RCC 7860 (cell line): ENCODE results near the gene FKBP2.

Experiments
- DNase-seq: peaks from one replicate; pipeline ENCODE4 v3.0.0-alpha.2; 2015; ENCODE audit warnings: low spot score
- FAIRE-seq: peaks from 2 replicates; lab custom pipeline; 2012; peaks lifted over from hg19 to GRCh38; lab: Jason Lieb, UNC

Gene FKBP2

DNA sequence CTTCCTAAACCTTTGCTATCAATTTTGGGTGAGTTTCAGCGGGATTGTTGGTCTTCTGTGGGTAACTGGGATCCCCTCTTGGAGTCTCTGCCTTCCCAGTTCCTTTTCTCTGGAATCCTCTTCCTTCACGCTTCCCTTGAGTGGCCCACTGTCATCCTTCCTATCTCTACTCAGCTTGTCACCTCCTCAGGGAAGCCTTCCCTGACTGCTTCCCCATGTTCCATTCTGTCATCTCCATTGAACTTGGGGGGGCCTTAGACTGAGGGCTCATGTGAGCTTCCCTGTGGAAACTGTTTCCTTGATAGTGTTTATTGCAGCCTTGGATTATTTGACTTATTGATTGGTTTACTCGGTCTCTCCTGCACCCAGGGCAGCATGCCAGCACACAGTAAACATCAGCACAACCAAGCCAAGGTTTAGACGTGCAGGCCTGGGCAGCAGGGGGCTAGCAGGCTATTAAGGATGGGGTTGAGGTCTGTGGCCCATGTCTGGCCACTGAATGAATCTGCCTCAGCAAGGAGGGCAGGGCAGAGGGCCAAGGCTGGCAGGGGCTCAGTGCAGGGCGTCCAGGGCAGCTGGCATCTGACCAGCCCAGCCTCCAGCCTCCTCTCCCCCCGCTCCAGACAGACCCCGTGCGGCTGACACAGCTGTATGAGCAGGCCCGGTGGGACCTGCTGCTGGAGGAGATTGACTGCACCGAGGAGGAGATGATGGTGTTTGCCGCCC is 22.1 kb upstream of the FKBP2 start:
- no peak for DNase-seq
- no peak for FAIRE-seq

DNA sequence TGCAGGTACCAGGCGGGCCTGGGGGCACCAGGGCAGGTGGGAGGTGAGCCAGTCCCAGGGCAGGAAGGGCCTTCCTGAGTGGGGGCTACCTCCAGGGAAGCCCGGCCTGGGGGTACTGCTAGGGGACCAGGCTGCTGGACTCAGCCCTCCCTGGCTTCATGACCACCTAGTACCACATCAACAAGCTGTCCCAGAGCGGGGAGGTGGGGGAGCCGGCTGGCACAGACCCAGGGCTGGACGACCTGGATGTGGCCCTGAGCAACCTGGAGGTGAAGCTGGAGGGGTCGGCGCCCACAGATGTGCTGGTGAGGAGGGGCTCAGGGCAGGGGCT is 21.6 kb upstream of the FKBP2 start:
- FAIRE-seq, result no peak
- DNase-seq, result no peak

DNA sequence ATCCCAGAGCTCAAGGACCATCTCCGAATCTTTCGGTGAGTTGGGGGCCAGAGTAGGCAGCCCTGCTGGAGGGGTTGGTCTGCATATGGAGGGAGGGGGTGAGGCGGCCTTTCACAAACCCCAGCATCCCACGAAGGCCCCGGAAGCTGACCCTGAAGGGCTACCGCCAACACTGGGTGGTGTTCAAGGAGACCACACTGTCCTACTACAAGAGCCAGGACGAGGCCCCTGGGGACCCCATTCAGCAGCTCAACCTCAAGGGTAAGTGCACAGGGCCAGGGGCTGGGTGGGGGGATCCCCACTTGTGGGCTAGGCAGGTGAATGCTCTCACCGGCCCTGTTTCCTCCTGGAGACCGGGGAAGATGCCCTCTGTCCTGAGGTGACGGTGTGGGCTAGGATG is 21.1 kb upstream of the FKBP2 start:
- FAIRE-seq (no peak), DNase-seq (no peak)

DNA sequence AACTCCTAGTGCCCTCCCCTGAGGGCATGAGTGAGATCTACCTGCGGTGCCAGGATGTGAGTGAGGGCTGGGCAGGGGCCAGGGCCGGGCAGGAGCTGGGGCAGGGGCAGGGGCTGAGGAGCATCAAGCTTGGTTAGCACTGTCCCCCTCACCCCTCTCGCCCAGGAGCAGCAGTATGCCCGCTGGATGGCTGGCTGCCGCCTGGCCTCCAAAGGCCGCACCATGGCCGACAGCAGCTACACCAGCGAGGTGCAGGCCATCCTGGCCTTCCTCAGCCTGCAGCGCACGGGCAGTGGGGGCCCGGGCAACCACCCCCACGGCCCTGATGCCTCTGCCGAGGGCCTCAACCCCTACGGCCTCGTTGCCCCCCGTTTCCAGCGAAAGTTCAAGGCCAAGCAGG is 20.6 kb upstream of the FKBP2 start:
- no peak for FAIRE-seq
- DNase-seq, result no peak

DNA sequence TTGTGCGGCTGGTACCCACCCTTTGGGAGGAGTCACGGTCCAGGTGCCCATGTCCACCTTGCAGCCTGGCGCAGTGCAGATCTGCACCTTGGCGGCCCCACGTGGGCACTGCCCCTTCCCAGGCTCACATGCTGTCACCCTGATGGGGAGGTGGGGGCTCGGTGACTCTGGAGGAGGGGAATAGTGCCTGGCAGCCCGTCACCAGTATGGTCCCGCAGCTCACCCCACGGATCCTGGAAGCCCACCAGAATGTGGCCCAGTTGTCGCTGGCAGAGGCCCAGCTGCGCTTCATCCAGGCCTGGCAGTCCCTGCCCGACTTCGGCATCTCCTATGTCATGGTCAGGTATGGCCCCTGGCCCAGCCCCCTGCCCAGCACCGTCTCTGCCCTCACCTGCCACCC is 20.1 kb upstream of the FKBP2 start:
- DNase-seq (no peak), FAIRE-seq (no peak)

DNA sequence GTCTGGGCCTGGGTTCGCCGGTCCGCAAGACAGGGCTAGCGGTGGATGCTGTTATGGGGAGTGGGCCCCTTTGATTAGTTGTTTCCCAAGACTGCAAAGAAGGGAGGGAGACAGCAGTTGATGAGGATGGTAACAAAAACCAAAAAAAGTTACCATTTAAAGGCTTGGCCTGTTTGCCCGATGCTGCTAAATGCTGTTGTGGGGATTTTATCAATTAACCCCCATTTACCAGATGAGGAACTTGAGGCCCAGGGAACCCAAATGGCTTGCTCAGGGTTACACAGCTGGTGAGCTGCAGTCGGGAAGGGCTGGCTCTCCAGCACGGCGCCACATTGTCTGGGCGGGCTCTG is 18.3 kb upstream of the FKBP2 start:
- FAIRE-seq, result no peak
- no peak for DNase-seq

DNA sequence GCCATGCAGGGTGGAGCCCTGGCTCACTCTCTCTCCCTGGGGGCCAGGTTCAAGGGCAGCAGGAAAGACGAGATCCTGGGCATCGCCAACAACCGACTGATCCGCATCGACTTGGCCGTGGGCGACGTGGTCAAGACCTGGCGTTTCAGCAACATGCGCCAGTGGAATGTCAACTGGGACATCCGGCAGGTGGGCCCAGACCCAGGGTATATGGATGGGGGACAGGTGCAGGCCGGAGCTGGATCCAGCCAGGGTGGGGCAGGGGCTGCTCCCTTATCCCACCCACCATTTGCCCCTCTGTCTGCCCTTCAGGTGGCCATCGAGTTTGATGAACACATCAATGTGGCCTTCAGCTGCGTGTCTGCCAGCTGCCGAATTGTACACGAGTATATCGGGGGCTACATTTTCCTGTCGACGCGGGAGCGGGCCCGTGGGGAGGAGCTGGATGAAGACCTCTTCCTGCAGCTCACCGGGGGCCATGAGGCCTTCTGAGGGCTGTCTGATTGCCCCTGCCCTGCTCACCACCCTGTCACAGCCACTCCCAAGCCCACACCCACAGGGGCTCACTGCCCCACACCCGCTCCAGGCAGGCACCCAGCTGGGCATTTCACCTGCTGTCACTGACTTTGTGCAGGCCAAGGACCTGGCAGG is 17.8 kb upstream of the FKBP2 start:
- FAIRE-seq, result no peak

DNA sequence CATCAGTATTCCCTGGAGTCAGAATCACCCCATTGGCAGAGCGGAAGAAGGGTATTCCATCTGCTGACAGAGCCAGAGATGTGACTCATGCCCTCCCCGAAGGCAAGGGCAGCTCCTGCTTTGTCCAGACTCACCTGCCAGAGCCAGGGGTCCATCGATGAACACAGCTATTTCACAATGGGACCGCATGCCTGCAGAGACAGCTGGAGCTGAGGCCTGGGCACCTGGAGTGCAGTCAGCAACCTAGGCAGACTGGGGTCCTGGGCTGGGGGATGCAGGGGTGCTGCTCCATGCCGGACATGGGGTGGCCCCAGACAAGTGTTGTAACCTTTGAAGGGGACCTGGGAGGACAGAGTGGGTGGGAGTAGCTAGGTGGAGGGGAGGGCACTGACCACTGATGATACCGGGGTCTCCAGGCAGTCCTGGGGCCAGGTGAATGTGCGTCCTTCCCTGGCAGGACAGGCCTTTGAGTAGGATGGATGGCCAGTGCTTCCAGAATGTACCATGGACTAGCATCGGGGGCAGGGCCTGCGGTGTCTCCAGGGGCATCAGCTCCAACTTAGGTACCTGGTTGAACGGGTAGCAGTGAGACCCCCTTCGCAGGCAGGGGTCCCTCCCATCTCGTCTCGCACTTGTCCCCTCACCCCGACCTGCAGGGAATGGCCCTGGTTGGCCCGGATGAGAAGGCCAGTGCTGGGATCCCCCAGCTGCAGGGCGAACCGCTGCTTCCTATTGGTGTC is 16.6 kb upstream of the FKBP2 start:
- DNase-seq (no peak), FAIRE-seq (no peak)

More for the DNA sequence above, 17.8 kb upstream of the FKBP2 start:
- no peak for DNase-seq

DNA sequence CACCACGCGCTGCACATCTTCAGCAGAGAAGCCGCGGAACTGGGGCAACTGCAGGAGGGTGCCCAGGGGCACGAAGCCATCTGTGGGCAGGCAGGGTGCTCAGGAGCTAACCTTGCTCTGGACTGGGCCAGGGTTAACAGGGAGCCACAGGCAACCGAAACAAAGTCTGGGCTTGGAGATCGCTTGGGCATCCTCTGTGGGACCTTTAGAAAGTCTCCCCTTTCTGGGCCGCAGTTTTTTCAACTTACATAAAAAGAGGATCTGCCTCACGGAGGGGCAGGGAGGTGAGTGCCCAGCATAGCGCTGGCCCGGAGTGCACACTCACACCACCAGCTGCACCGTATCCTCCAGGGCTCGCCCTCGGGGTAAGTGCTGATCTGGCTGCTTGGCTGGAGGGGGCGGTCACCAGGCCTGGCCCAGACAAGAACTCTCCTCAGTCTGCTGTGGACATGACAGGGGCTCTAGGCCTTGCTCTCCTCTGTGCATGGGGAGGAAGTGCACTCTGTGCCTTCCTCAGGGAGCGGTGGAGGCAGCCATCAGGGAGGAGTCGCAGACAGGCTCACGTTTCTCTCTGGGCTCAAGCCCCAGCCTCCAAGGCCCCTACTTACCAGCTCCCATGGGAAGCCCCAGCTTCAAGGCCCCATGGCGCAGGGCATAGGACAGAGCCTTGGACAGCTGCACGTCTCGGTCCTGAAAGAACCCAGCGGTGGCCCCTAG is 15.8 kb upstream of the FKBP2 start:
- FAIRE-seq (no peak), DNase-seq (no peak)

DNA sequence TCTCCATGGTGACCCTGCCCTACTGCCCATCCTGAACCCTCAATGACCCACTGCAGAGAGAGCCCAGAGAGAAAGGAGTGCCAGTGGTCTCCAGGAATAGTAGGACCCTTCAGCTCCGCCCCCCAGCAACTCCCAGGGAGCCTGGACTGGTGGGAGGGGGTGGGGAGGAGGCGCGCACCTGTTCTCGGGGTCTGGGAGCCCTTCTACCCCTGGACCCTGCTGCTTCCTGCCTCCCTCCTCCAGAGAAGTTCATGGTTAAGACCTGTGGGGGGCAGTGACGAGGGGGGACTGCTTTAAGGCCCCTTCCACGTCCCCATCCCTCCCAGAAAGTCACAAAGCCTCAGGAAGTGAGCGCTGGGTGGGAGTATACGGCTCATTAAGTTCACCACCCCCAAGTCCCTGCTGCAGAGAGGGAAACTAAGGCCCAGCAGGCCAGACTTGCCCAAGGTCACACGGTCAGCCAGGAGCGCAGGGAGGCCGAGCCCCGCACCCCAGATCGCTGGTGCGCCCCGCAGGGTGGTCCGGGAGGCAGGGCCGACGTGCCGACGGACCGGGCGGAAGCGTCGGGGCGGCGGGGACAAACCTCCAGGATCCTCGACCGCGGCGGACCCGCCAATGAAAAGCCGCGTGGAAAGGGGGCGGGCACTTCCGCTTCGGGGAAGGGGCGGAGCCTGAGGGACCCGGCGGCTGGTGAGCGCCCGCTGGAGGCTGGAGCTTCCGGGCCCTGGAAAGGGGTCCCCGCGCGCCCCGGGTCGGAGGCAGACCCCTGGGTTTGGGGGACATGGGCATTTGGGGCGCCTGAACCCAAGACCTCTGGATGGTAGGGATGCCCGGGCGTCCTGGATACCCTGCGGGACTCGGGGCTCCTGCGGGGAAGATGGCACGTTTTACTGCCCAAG is 15.0 kb upstream of the FKBP2 start, which contains the start of the genes NUDT22 and TRPT1:
Gene NUDT22, plus strand, starts transcription at position 667 of the 899 bp plus-strand sequence. CDS start 379 bp downstream, outside the sequence.
Gene TRPT1, minus strand, starts transcription at position 579 of the 899 bp plus-strand sequence. Its CDS starts 326 bp downstream, at position 253.
- FAIRE-seq, result no peak
- peak; percentile 53 for DNase-seq

DNA sequence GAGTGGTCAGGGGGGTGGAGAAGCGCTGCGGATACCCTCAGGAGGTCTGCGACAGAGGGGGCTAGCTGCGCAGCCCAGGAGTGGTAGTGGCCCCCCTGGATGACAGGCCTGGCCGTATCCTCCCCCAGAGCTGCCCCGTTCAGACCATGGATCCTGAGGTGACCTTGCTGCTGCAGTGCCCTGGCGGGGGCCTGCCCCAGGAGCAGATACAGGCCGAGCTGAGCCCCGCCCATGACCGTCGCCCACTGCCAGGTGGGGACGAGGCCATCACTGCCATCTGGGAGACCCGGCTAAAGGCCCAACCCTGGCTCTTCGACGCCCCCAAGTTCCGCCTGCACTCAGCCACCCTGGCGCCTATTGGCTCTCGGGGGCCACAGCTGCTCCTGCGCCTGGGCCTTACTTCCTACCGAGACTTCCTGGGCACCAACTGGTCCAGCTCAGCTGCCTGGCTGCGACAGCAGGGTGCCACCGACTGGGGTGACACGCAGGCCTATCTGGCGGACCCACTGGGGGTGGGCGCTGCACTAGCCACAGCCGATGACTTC is 14.3 kb upstream of the FKBP2 start:
- FAIRE-seq (no peak), DNase-seq (peak; percentile 36)

DNA sequence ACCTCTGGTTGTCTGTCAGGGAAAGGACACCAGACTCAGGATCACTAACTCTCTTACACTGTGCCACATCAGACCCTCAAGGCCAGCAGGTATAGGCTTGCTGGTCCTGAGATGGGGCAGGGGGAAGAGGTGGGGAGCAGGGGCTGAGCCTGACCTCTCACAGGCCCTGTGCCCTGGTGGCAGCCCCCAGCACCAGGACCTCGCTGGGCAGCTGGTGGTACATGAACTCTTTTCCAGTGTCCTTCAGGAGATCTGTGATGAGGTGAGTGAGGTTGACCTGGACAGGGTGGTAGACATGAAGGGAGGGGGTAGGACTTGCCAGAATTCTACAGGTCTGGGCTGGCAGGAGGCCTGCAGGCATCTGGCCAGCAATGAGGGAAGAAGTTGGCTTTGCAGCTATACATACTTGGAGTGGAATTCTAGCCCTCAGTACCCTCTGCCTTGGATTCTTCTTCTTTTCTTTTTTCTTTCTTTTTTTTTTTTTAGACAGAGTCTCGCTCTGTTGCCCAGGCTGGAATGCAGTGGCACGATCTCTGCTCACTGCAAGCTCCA is 13.4 kb upstream of the FKBP2 start:
- FAIRE-seq, result no peak

DNA sequence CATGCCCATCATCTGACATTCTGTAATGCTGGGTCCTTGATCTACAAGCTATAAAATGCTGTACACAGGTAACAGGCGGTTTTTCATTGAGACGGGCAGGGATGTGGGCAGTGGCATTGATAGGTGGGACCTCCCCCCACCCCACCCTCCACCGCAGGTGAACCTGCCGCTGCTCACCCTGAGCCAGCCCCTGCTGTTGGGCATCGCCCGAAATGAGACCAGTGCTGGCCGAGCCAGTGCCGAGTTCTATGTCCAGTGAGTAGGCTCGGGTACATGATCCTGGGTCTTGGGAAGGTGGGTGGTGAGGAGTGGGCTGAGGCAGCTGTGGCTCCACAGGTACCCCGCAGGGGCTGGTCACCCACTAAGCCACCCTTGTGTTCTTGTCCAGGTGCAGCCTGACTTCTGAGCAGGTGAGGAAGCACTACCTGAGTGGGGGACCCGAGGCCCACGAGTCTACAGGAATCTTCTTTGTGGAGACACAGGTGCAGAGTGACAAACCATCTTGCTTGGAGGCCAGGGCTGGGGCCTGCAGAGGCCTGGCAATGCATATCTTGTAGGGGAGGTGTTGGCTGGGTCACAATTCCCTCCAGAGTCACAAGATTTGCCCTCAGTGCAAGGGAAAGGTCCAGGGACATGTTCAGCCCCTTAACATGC is 11.7 kb upstream of the FKBP2 start:
- FAIRE-seq (no peak), DNase-seq (no peak)

More for the DNA sequence above, 13.4 kb upstream of the FKBP2 start:
- DNase-seq, result no peak

DNA sequence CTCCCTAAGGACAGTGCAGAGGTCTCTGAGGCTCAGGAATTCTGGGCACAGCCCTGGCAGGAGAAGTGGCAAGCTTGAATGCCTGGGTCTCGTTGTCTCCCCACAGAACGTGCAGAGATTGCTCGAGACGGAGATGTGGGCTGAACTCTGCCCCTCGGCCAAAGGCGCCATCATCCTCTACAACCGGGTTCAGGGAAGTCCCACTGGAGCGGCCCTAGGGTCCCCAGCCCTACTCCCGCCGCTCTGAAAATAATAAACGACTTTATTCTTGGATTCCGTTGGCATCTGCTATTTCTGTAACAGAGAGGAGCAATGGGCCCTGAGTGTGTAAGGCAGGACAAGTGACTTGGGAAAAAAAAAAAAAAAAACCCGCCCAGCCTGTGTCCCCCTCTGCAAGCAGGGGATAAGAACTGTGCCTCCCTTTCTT is 11.1 kb upstream of the FKBP2 start:
- DNase-seq, result no peak
- FAIRE-seq, result no peak

DNA sequence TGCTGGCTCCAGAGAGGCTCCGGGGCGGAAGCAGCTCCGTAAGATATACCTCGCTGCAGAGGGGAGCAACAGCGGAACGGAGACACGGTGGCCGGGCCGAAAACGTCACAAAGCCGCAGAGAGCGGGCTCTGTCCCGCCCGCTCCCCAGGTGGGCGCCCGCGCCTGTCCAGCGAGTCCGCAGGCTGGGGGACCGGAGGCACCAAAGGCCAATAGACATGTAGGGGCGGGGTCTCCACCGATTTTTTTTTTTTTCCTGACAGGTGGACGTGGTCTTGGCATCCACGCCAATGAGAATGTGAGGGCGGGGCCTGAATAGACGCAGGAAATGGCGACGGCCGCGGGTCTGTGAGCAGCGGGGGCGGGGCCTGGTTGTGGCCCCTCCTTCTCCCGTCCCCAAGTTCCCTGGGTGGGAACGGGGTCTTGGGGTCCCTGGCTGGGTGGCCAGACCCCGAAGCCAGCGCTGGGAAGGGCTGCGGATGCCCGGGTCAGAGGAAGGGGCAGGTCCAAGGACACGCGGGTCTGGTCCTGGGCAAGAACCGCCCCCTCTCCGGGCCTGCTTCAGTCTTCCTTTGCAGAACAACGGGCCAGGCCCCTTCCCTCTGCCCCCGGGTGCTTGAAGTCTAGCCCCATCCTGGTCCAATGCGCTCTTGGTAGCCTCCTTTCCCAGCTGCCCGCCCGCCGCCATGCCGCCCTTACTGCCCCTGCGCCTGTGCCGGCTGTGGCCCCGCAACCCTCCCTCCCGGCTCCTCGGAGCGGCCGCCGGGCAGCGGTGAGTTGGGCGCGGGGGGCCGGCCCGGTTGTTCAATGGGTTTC is 10.5 kb upstream of the FKBP2 start, which contains the start of gene DNAJC4:
Gene DNAJC4, plus strand, starts transcription at position 378 of the 814 bp plus-strand sequence. Its CDS starts 307 bp downstream, at position 685.
- FAIRE-seq (peak; percentile 38), DNase-seq (peak; percentile 73)

DNA sequence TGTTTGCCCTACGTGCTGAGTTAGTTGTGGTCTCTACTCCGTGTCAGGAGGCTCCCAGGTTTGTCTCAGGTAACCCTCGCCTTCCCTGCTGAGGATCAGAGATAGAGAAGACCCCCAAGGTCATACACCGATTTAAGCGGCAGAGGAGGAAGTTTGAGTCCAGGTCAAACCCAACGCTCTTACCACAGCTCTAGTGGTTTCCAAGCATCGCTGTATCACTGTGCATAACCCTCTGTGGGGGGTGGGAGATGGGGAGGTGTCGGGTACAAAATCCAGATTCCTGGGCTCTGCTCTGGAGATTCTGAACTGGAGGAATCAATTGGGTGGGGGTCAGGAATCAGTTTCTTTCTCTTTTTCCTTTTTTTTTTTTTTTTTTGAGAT is 9.9 kb upstream of the FKBP2 start:
- FAIRE-seq, result no peak
- no peak for DNase-seq

DNA sequence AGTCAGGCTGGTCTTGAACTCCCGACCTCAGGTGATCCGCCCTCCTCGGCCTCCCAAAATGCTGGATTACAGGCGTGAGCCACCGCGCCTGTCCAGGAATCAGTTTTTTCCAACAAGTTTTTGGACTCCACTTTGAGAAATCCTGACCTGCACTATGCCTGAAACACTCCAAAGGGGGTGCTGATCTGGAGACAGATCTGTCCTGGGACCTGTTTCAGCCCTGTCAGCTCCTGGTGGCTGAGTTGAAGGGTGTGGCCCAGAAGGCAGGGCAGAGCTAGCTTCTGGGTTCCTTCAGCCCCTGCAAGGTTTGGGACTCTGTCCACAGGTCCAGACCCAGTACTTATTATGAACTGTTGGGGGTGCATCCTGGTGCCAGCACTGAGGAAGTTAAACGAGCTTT is 9.3 kb upstream of the FKBP2 start:
- no peak for FAIRE-seq

More for the DNA sequence above, 9.3 kb upstream of the FKBP2 start:
- DNase-seq, result no peak
